ENCODE measurements around the gene BTBD19.
"Not testable (repeated sequence)": the region's sequence is repeated elsewhere in the genome, so short reads cannot be mapped to it uniquely, and the experiment has no call there.

The BTBD19 gene

GRCh38 chr1:44787506-44787905 lies 20.8 kb upstream of the BTBD19 start:
- DNase-seq (ENCODE audit: low read depth in 2 of 2), result no peak

DNA sequence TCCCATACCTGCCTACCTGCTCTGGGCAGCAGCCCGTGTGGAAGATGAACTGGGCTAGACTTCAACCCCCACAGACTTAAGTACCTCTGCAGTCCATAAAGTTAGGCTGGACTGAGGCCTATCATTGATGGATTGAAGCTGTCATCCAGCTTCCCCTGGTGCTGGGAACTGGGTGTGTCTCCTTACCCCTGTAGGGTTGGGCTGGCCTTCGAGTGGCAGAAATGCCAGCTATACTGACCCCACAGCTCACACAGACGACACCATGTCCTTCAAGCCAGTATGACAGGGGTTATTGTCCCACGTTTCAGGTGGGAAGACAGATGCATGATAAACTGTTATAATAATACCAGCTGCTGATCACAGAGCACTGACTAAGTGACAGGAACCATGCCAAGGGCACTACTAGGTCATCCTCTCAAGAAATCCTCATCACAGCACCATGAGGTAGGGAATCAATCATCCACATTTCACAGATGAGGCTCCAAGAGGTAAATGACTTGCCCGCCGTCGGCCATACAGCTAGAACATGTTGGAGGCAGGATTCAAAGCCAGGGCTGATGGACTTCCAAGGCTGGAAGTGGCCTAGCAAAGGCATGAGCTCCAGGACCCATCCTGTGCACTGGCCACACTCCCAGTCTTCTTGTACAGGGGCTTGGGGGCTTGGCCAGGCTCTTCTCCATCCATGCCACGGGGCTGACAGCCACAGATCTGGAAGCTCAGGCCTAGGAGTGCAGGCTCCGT lies 20.0 kb upstream of the BTBD19 start, which contains the start of gene BEST4:
Gene BEST4 (minus strand): TSS at position 51 of the 741 bp plus-strand sequence. CDS start 465 bp downstream, outside the sequence.
- no peak for DNase-seq (ENCODE audit: low read depth in 2 of 2)

DNA sequence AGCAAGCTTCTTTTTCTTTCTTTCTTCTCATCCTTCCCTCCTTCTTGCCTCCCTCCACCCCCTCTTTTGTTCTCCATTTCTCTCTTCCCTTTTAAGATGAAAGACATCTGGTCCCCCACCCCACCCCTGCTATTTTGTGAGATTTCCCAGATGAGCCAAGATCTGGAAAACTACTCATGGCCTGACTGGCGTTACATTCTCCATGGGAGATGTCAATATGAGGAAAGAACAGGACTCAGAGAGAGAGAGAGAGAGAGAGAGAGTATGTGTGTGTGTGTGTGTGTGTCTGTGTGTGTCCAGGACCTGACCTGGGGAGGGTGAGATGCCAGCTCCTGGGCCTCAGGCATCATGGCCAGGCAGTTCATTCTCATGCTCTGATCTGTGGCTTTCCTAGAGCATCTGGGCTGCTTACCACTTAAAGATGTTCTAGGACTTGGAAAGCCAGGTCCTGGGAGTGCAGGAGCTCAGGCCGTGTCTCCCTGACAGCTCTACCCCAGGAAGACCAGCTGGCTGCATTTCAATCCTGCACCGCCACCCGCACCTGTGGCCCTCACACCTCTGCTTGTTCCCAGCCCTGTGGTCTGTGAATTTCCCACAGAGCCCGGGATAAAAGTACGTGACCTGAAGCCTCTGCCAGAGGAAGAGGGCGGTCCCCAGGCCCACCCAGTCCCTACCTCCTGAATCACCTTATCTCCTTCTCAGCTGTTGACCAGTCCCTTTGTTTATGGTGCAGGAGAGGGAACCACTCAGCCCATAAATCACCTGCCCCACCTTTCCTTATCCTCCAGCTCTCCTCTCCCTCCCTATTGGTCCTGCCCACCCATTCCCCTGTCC lies 17.1 kb upstream of the BTBD19 start:
- no peak for DNase-seq (ENCODE audit: low read depth in 2 of 2)

DNA sequence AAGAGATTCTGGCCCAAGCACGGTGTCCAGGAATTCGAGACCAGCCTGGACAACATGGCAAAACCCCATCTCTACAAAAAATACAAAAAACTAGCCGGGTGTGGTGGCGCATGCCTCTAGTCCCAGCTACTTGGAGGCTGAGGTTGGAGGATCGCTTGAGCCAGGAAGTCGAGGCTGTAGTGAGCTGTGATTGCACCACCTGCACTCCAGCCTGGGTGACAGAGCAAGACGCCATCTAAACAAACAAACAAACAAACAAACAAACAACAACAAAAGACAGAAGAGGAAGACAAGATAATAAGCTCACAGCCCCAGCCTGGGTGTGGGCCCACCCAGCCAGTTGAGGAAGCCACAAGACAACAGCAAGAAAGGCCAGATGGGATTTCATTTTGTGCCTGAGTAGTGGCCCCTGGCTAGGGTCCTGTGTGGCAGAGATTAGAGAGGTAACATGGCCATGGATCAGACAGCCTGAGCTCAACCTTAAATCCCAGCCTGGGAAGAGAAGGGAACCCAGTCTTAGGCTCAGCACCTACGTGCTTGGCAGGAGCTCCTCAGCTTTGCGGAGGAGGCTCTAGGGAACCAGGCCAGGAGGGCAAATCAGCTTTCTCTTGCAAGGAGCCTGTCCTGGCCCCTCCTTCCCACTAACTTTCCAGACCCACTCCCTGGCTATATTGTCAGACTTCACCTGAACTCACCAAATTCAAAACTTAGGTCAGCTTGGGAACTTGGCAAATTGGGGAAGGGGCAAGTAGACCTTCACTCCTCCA lies 15.4 kb upstream of the BTBD19 start:
- no peak for DNase-seq (ENCODE audit: low read depth in 2 of 2)

- not testable (repeated sequence) for DNase-seq (ENCODE audit: low read depth in 2 of 2)
Observed at GRCh38 chr1:44797886-44798285, 10.4 kb upstream of the BTBD19 start.

DNA sequence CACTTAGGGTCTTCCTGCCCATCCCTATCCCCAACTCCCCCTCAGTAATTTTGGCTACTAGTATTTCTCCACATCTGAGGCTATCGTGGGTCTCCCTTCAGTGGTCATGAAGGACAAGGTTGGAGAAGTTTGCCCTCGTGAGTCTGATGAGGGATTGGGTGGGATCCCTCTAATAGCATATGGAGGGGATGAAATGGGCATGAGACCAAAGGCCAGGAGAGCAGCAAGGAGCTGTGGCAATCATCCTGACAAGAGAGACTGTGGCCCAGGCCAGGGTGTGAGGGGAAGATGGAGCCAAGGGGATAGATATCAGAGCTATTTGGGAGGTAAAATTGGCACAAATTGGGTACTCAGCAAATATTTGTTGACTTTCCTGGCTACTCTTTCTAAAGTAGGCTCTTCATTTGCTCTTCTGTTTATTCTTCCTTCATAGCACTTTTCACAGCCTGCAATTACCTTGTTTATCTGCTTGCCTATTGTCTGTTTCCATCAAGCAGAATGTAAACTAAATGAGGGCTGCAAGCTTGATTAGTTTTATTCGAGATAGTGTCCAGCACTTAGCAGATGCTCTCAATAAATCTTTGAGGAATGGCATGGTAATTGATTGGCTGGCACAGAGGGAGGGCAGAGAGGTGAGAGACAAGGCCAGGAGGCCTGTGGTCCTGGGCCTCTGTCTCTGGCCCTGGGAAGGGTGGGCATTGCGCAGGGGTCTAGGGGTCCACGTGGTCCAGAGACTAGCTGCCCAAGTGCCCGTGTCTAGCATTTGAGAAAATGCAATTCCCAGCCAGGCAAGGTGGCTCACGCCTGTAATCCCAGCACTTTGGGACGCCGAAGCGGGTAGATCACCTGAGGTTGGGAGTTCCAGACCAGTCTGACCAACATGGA lies 9.6 kb upstream of the BTBD19 start:
- DNase-seq (ENCODE audit: low read depth in 2 of 2), result no peak

- DNase-seq (ENCODE audit: low read depth in 2 of 2), result peak; percentile 94 to 97
Observed at GRCh38 chr1:44799770-44800584, 8.3 kb upstream of the BTBD19 start, which contains the start of gene PLK3. Gene PLK3, plus strand, starts transcription at chr1:44800377. Its CDS starts 87 bp downstream, at chr1:44800464.

- DNase-seq (ENCODE audit: low read depth in 2 of 2), result no peak
Observed at GRCh38 chr1:44801491-44802305, 6.6 kb upstream of the BTBD19 start.

DNA sequence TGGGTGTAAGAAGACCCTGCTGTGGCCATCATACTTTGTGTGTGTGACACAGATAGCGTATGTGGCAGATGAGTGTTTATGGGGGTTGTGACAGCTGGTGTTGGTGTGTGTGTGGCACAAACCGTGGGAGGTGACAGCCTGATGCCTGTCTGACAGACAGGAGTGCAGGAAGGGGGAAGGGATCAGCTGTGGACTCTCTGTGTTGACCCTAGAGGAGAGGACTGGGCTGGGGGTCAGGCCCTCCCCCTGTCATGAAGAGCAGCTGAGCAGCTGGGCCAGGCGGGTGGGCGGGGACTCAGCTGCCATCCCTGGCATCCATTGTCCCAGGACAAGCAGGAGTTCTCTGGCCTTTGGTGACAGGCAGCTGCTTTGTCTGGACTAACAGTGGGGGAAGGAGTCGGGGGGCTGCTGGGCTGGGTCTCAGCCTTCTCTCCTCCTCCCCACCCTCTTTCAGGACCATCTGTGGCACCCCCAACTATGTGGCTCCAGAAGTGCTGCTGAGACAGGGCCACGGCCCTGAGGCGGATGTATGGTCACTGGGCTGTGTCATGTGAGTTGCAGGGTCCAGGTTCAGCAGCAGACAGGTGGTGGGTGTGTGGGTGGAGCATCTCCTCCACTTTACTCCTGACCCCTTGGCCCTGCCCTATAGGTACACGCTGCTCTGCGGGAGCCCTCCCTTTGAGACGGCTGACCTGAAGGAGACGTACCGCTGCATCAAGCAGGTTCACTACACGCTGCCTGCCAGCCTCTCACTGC lies 5.8 kb upstream of the BTBD19 start:
- DNase-seq (ENCODE audit: low read depth in 2 of 2), result no peak

- no peak for DNase-seq (ENCODE audit: low read depth in 2 of 2)
Observed at GRCh38 chr1:44803062-44803311, 5.3 kb upstream of the BTBD19 start.

GRCh38 chr1:44803312-44804095 lies 4.8 kb upstream of the BTBD19 start:
- DNase-seq (ENCODE audit: low read depth in 2 of 2), result no peak

- DNase-seq (ENCODE audit: low read depth in 2 of 2), result no peak
Observed at GRCh38 chr1:44805311-44806024, 2.9 kb upstream of the BTBD19 start.

- no peak for DNase-seq (ENCODE audit: low read depth in 2 of 2)
Observed at GRCh38 chr1:44806025-44806703, 2.2 kb upstream of the BTBD19 start.

DNA sequence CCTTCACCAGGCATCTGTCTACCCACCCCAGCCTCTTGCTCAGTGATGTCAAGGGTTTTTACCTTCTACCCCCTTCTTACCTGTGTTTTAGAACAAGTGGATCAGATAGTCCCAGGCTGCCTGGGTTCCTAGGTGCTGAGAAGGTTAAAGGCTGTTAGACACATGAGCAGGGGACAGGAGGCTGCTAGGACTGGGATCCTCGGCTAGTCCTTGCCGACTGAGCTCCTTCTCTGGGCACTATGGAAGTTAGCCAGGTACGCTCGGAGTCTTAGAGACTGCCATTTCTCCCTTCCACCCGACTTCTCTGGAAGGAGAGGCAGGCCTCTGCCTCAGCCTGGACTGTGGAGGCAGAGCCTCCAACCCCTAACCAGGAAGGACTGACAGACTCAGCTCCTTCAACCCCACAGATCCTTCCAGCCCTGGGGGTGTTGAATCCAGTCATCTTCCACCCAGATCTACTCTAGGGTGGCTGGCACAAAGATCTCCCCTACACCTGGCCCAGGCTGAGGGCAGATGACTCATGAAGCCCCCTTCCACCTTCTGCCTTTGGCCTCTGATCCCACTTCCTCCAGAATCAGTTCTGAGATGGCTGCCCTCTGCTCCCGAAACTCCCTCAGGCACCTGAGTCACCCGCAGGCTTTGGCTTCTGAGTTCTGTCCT lies 1.5 kb upstream of the BTBD19 start, which contains the start of gene DYNLT4:
Gene DYNLT4 (minus strand): TSS at position 648 of the 660 bp plus-strand sequence. CDS start 683 bp downstream, outside the sequence.
- DNase-seq (ENCODE audit: low read depth in 2 of 2), result no peak

DNA sequence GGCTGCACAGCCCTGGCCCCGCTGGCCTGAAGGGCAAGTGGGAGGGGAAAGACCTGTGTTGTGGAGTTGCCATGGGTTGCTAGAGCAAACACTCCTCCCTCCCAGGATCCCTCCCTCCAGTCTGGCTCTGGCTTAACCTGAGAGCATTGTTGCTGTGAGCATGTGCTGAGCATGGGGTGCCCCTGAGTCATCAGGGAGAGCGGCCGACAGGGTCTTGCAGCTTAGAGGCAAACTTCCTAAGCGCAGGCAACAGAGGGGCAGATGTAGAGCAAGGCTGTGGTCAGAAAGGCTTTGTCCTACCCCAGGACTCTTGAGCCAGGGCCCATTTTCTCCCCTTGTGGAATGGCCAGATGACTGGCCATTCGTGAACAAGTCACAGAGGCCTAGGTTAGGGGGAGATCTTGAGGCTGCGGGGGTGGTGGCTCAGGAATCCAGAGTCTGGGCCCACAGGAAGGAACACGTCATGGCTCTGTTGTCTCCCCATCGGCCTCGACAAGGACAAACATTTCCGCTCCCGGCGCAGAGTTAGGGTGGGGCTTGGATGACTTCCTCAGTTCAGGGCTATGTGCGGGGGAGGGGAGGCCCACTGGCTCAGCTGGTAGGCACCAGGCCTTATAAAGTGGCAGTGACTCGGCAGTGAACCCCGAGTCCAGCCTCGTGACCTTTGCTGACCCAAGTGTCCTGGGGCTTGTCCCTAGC lies 810 bp upstream of the BTBD19 start:
- DNase-seq (ENCODE audit: low read depth in 2 of 2), result peak; percentile 87 to 90
